ENCODE measurements around the gene ACTN4. TPM values are rescaled to one million over a fixed set of nuclear protein-coding genes. Genes with fewer than 3 reads are reported as not detected.
A peak's percentile ranks its signal among the peaks of the same experiment; 100 is the strongest.

The ACTN4 gene
- total and polyA plus RNA-seq, 9 donors = 139 to 458 (median 299) TPM

- Histone ChIP-seq H3K27ac (no peak overlapping the region), H3K4me3 (no peak overlapping the region), H3K36me3 (no peaks in the 10 kb centered on the region), H3K27me3 (no peaks in the 10 kb centered on the region), H3K4me1 (ENCODE audit: insufficient read depth) (no peaks in the 10 kb centered on the region), H3K9me3 (no peaks in the 10 kb centered on the region)
- 93 to 96% (median 95%) methylated on average over 2 of the region's 2 CpGs for WGBS, 3 donors
- no peak for TF ChIP-seq POLR2A (IDR thresholded peaks at IDR 0.05)
- no peak for TF ChIP-seq EP300 (IDR thresholded peaks at IDR 0.05)
- TF ChIP-seq CTCF (IDR thresholded peaks at IDR 0.05) = no peak
- intact Hi-C loops (cut with DNase I) = no loop called here
- DNase-seq = no peak
Observed at GRCh38 chr19:38740932-38741331, 93.5 kb downstream of the ACTN4 start.

- Histone ChIP-seq H3K27me3 (no peaks in the 10 kb centered on the region), H3K4me3 (no peak overlapping the region), H3K27ac (no peak overlapping the region), H3K9me3 (no peaks in the 10 kb centered on the region), H3K36me3 (no peaks in the 10 kb centered on the region), H3K4me1 (ENCODE audit: insufficient read depth) (no peaks in the 10 kb centered on the region)
- WGBS, 3 donors = 93 to 94% (median 93%) methylated on average over 15 of the region's 15 CpGs
- intact Hi-C loops (cut with DNase I) = no loop called here
- TF ChIP-seq CTCF (IDR thresholded peaks at IDR 0.05) (no peak), EP300 (IDR thresholded peaks at IDR 0.05) (no peak), POLR2A (IDR thresholded peaks at IDR 0.05) (no peak)
- DNase-seq = no peak
Observed at GRCh38 chr19:38741670-38742069, 94.2 kb downstream of the ACTN4 start.

- TF ChIP-seq POLR2A (IDR thresholded peaks at IDR 0.05) = no peak
- TF ChIP-seq CTCF (IDR thresholded peaks at IDR 0.05) = no peak
- TF ChIP-seq EP300 (IDR thresholded peaks at IDR 0.05) = no peak
- Histone ChIP-seq H3K27ac (no peak overlapping the region), H3K4me1 (ENCODE audit: insufficient read depth) (no peaks in the 10 kb centered on the region), H3K9me3 (no peaks in the 10 kb centered on the region), H3K4me3 (no peak overlapping the region), H3K27me3 (no peaks in the 10 kb centered on the region), H3K36me3 (no peaks in the 10 kb centered on the region)
- peak in 1 of 5 donors; percentile 28 for DNase-seq
- intact Hi-C loops (cut with DNase I) = no loop called here
- 92 to 96% (median 94%) methylated on average over 9 of the region's 9 CpGs for WGBS, 3 donors
Observed at GRCh38 chr19:38742296-38742695, 94.8 kb downstream of the ACTN4 start.

GRCh38 chr19:38742906-38743305, 95.5 kb downstream of the ACTN4 start:
- Histone ChIP-seq H3K36me3 (no peaks in the 10 kb centered on the region), H3K4me1 (ENCODE audit: insufficient read depth) (no peaks in the 10 kb centered on the region), H3K9me3 (no peaks in the 10 kb centered on the region), H3K27me3 (no peaks in the 10 kb centered on the region), H3K27ac (no peak overlapping the region), H3K4me3 (no peak overlapping the region)
- peak in 1 of 5 donors; percentile 26 for DNase-seq
- TF ChIP-seq CTCF (IDR thresholded peaks at IDR 0.05) (no peak), POLR2A (IDR thresholded peaks at IDR 0.05) (no peak), EP300 (IDR thresholded peaks at IDR 0.05) (no peak)
- 84 to 85% (median 85%) methylated on average over 6 of the region's 6 CpGs for WGBS, 3 donors
- intact Hi-C loops (cut with DNase I) = no loop called here

Measured in ovary (tissue), 9 donors.